Right ventricle myocardium inferior (tissue), 1 donor: ENCODE measurements around the gene CPA1. TPM values are rescaled to one million over a fixed set of nuclear protein-coding genes. Genes with fewer than 3 reads are reported as not detected.
A peak's percentile ranks its signal among the peaks of the same experiment; 100 is the strongest.
"Not testable (repeated sequence)": the region's sequence is repeated elsewhere in the genome, so short reads cannot be mapped to it uniquely, and the experiment has no call there.

Experiments
- ATAC-seq: fragments of 200-7000 bp; cut with Tn5 transposase; one replicate; pipeline ENCODE4 v1.9.1; 2020; ENCODE audit warnings: mild to moderate bottlenecking, moderate library complexity
- DNase-seq: peaks from one replicate; pipeline ENCODE4 v3.0.0; 2021; ENCODE audit errors: missing footprints
- intact Hi-C: fragments of 100-400 bp; cut with DNase I; formaldehyde crosslinking; loops from one replicate; pipeline ENCODE4 v1.11.0; 2022
- total RNA-seq: library from RNA; stranded (reverse); fragmentation: NEBNext Ultra II Directional; extraction: Animal tissue kit (Norgen Biotek cat#: 25700); gene quantifications from one replicate; pipeline ENCODE4 v1.2.1, GENCODE V29; 2021
- donor health status: DM: no; HTN: yes; CAD: no; lungs with severe emphysema.

CPA1 gene
- total RNA-seq, 1 donor from 2014 or later, result not detected

- intact Hi-C loops, result no loop called here
- DNase-seq (no peak), ATAC-seq (no peak)
Measured at GRCh38 chr7:130367836-130368746, 12.2 kb upstream of the CPA1 start.

GRCh38 chr7:130369110-130369711, 11.1 kb upstream of the CPA1 start:
- DNase-seq (no peak), ATAC-seq (peak; percentile 11)
- intact Hi-C loops, result no loop called here

GRCh38 chr7:130369831-130370550, 10.3 kb upstream of the CPA1 start:
- ATAC-seq (no peak), DNase-seq (no peak)
- intact Hi-C loops, result no loop called here

GRCh38 chr7:130371046-130371445, 9.2 kb upstream of the CPA1 start:
- intact Hi-C loops, result no loop called here
- DNase-seq (no peak), ATAC-seq (no peak)

GRCh38 chr7:130372402-130373165, 7.7 kb upstream of the CPA1 start:
- DNase-seq (no peak), ATAC-seq (no peak)
- intact Hi-C loops, result no loop called here

GRCh38 chr7:130374507-130374906, 5.8 kb upstream of the CPA1 start:
- intact Hi-C loops, result no loop called here
- ATAC-seq (no peak), DNase-seq (no peak)

- intact Hi-C loops, ATAC-seq, DNase-seq: not testable (repeated sequence)
Measured at GRCh38 chr7:130376461-130376860, 3.8 kb upstream of the CPA1 start.

- intact Hi-C loops, result no loop called here
- DNase-seq (no peak), ATAC-seq (no peak)
Measured at GRCh38 chr7:130377178-130377577, 3.1 kb upstream of the CPA1 start.

GRCh38 chr7:130379019-130379418, 1.3 kb upstream of the CPA1 start:
- ATAC-seq (no peak), DNase-seq (no peak)
- intact Hi-C loops, result no loop called here

GRCh38 chr7:130379532-130379920, 768 bp upstream of the CPA1 start:
- intact Hi-C loops, result no loop called here
- no peak for DNase-seq
- no peak for ATAC-seq

GRCh38 chr7:130380861-130381455, 664 bp downstream of the CPA1 start:
- DNase-seq (no peak), ATAC-seq (no peak)
- intact Hi-C loops, result no loop called here

- intact Hi-C loops, result no loop called here
- DNase-seq (no peak), ATAC-seq (no peak)
Measured at GRCh38 chr7:130381468-130382312, 1.4 kb downstream of the CPA1 start.

- ATAC-seq (no peak), DNase-seq (no peak)
Measured at GRCh38 chr7:130383187-130383980, 3.1 kb downstream of the CPA1 start.

GRCh38 chr7:130384371-130384801, 4.1 kb downstream of the CPA1 start:
- DNase-seq, result no peak
- no peak for ATAC-seq
- intact Hi-C loops, result no loop called here

More at GRCh38 chr7:130383187-130383980, 3.1 kb downstream of the CPA1 start:
- intact Hi-C loops, result no loop called here

- intact Hi-C loops, result no loop called here
- ATAC-seq, result no peak
- no peak for DNase-seq
Measured at GRCh38 chr7:130384841-130385599, 4.7 kb downstream of the CPA1 start.

GRCh38 chr7:130385600-130386066, 5.3 kb downstream of the CPA1 start:
- intact Hi-C loops, result no loop called here
- ATAC-seq, result no peak
- DNase-seq, result no peak
